NCI-H510A treated with DMSO at 0.1 percent for 48 hours (cell line): ENCODE results near the gene TULP3.

Source experiments
- DNase-seq: peaks from one replicate; lab custom pipeline; 2025; lab: John Stamatoyannopoulos, UW

TULP3 gene

DNA sequence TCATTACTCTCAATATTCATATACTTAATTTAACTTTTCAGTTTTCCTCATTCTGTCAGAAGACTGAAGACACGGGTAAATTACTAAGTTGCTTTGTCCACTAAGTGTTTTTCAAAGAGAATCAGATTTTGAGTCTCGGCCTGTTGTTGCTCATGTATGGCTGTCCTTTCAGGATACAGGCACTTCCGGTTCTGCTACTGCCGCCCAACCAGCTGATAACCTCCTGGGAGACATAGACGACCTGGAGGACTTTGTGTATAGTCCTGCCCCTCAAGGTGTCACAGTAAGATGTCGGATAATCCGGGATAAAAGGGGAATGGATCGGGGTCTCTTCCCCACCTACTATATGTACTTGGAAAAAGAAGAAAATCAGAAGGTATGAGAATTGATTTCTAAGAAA lies 40.2 kb downstream of the TULP3 start:
- DNase-seq: no peak

DNA sequence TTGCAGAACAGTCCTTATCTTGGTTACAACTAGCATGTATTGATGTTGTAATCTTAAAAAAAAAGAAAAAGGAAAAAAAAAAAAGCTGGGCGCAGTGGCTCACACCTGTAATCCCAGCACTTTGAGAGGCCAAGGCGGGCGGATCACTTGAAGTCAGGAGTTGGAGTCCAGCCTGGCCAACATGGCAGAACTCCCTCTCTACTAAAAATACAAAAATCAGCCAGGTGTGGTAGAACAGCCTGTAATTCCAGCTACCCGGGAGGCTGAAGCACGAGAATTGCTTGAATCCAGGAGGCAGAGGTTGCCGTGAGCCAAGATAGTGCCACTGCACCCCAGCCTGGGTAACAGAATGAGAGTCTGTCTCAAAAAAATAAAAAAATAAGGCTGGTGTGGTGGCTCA lies 42.9 kb downstream of the TULP3 start:
- DNase-seq: no peak

- DNase-seq: no peak
These were observed 43.7 kb downstream of the TULP3 start for GRCh38 chr12:2934371-2934770.

DNA sequence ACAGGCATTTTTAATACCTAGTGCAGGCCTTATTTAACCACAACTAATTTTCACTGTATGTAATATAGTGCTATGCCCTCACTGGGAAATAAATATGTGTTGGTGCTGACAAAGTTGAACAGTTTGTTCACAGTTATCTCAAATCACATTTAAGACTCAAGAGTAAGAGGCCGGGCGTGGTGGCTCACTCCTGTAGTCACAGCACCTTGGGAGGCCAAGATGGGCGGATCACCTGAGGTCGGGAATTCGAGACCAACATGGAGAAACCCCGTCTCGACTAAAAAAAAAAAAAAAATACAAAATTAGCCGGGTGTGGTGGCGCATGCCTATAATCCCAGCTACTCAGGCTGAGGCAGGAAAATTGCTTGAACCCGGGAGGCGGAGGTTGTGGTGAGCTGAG lies 45.6 kb downstream of the TULP3 start:
- no peak for DNase-seq

DNA sequence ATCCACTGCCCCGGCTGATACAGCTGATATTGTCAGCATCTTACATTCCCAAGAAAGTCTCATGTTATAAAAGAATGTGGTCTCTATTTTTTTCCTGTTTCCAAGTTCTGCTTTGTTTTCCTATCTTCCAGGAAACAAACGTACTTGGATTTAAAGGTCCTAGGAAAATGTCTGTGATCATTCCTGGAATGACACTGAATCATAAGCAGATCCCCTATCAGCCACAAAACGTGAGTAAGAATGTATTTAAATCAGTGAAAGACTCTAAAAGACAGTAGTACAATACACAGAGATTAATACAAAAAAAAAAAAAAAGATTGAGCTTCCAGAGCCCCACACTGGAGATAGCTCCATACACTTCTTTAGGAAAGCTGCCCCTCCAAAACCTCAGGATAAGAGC lies 46.8 kb downstream of the TULP3 start:
- no peak for DNase-seq

DNA sequence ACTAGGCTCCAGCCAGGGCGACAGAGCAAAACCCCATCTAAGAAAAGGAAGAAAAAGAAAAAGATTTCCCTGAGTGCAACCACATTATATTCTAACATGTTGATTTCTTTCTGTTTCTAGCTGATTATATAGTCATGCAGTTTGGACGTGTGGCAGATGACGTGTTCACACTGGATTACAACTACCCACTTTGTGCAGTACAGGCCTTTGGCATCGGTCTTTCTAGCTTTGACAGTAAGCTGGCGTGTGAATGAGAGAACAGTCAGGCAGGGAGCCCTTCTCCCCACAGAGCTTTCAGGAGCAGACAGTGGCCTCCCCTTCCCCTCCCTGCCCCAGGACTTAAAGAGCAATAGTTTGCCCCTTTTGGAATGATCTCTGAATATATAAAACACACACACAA lies 48.5 kb downstream of the TULP3 start:
- DNase-seq: no peak

DNA sequence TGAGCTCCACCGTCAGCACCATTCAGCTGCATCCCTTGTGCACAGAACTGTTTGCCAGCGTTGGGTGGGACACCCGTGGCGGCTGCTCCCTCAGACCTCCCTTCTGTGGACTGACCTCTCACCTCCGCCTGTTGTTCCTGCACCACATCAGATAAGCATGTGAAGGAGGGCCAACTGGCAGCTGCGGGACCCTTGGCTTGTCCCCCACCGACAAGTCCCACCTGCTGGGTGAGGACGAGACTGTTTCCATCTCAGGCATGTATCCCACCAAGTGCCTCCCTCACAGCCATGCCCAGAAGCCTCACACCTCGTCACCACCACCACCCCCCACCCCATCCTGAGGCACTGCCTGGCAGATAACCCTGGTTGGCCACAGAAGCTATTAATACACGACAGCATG lies 49.9 kb downstream of the TULP3 start:
- DNase-seq: no peak

GRCh38 chr12:2941524-2941923 lies 50.8 kb downstream of the TULP3 start:
- DNase-seq: no peak

DNA sequence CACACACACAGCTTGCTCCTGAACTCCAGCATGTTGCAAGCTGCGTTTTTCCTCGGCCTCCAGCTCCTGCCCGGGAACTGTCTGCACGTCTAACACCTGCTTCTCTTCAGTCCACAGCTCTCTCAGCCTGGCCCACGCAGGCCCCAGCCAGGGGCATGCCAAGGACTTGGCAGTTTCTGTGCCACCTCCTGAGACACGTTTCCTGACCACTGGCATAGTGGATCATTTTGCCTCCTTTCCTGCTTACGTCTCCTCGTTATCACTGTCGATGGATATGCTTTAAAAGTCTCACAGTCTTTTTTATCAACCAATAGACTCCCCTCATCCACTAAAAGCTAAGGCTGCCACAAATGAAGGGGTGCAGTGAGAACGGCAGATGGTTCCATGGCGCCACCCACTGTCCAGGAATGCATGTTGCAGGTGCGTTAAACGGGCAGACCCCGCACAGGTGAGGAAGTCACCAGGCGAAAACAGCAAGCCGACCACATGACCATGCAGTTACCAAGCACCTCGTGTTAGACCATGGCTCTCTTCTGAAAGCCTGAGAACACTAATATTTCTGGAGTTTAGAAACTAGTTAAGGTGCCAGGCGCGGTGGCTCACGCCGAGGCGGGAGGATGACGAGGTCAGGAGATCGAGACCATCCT lies 53.8 kb downstream of the TULP3 start:
- DNase-seq: peak; percentile 49

- DNase-seq: no peak
These were observed 58.7 kb downstream of the TULP3 start for GRCh38 chr12:2949411-2949810.

GRCh38 chr12:2955888-2956287 lies 65.2 kb downstream of the TULP3 start:
- DNase-seq: no peak

DNA sequence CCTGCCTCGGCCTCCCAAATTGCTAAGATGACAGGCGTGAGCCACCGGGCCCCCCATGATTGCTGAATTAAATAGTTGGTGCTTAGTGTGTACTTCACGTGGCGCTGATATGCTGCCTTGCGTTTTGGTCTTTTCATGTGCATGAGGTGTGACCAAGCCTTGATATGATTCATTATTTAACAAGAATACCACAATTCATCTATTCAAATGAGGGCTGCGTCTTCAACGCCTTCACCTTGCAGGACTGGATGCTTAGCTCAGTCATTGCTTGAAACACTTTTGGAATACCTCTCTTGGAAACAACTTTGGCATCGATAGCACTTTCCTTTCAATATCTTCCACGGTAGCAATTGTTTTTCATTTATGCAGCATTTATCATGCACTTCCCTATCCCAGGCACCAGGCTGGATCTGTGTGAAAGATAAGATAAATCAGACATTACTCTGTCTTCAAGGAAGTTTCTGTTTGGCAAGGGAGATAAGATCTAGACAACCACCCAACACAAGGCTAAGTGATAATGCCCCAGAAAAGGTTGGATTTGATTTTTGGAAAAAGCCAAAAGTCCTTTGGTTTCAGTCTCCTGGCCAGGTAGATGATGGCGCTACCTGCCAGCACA lies 67.2 kb downstream of the TULP3 start:
- DNase-seq: peak; percentile 56

- DNase-seq: peak; percentile 66
These were observed 67.9 kb downstream of the TULP3 start for GRCh38 chr12:2958432-2959191.

- DNase-seq: no peak
These were observed 68.5 kb downstream of the TULP3 start, which contains the start of gene TEAD4 for GRCh38 chr12:2959192-2959504. TEAD4 (plus strand) TSS chr12:2959397.

GRCh38 chr12:2959505-2960389 lies 69.1 kb downstream of the TULP3 start:
- peak; percentile 41 for DNase-seq

DNA sequence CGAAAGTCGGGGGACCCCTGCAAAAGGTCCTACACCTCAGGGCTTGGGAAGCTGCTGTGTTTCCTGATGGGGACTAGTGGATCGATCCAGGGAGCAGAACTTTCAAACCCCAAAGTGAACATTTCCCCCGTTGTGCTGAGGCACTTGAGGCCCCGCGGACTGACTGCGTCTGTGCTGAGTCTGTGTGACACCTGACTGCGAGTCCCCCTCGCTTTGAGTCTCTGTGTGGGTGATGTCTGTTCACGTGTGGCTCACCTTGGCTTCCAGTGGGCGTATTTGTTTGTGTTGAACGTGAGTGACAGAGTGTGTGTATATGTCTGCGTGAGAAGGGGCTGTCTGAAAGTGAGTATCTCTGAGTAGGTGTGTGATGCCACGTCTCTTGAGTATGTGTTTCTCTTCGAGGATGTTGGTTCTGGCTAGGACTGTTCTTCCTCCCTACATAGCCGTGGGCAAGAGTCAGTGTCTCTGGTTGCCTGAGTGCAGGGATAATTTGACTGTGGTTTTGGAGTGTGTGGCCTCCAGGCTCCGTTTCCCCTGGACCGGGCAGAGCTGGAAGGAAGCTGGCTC lies 69.8 kb downstream of the TULP3 start:
- DNase-seq: no peak

GRCh38 chr12:2960996-2961616 lies 70.4 kb downstream of the TULP3 start:
- no peak for DNase-seq

DNA sequence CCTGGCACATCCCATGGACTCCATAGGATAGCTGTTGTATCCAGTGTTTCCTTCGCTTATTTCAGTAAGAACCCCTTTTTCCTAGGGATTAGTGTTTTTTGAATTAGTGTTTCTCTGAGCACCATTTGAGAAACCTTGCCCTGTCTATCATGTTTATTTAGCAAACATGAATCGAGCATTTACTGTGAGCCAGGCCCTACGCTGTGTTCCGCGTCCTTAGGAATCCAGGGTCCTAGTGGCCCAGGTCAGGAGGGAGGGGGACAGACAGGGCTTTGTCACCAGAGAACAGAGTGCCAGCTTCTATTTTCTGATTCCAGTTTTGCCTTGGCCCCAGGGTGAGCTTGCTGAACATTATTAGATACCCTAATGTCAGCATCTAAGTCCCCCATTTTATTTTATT lies 71.0 kb downstream of the TULP3 start:
- DNase-seq: no peak

DNA sequence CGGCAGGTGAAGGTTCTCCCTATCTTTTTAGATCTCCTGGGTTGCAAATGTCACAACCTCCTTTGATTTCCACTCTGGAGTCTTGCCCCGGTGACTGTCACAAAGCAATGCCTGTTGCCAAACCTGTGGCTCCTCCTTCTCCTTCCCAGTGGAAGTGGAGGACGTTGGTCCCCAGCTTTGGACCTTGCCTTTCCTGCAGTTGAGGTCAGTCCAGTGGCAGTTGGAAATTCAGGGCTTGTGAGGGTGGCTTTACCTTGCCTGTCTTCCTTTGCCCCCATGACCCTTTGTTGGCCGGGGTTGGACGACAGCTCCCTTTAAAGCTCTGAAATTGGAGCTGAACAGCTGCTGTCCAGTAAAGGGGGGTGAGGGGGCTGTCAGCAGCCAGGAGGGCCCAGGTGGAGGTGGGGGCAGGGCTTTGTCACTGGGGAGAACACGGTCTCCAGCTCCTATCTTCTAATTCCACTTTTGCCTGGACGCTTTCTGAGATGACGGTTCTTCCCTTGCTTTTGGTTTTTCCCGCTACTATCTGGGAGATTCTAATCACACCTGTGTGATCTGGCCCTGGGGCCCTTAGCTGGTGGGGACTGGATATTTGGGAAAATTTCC lies 72.6 kb downstream of the TULP3 start:
- no peak for DNase-seq

- DNase-seq: no peak
These were observed 73.1 kb downstream of the TULP3 start for GRCh38 chr12:2963760-2964292.

DNA sequence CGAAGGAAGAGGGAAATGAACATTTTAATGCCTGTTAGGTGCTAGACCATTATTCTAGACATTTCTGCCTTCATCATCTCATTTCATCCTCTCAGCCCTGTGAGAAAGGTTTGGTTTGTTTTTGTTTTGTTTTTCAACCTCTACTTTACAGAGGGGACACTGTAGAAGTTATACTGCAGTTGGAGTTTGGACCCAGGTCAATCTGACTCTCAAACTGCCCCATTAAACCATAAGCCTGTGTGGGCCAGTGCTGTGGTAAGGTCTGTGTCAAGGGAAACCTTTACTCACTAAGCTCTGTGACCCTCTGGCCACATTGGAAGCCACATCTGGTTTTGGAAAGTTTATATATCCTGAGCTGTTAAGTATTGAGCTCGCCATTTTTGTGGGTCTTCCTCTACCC lies 77.0 kb downstream of the TULP3 start:
- DNase-seq: no peak
